ENCODE results near the gene SETD1B.
"Not testable (repeated sequence)": the region's sequence is repeated elsewhere in the genome, so short reads cannot be mapped to it uniquely, and the experiment has no call there.

Gene SETD1B

GRCh38 chr12:121843236-121843982 lies 39.6 kb downstream of the SETD1B start:
- DNase-seq (ENCODE audit: extremely low spot score, insufficient read length, low read depth) (no peak), FAIRE-seq (no peak)

GRCh38 chr12:121845701-121846100 lies 41.9 kb downstream of the SETD1B start:
- DNase-seq (ENCODE audit: extremely low spot score, insufficient read length, low read depth) (no peak), FAIRE-seq (no peak)

GRCh38 chr12:121849211-121849610 lies 45.4 kb downstream of the SETD1B start:
- no peak for FAIRE-seq
- no peak for DNase-seq (ENCODE audit: extremely low spot score, insufficient read length, low read depth)

DNA sequence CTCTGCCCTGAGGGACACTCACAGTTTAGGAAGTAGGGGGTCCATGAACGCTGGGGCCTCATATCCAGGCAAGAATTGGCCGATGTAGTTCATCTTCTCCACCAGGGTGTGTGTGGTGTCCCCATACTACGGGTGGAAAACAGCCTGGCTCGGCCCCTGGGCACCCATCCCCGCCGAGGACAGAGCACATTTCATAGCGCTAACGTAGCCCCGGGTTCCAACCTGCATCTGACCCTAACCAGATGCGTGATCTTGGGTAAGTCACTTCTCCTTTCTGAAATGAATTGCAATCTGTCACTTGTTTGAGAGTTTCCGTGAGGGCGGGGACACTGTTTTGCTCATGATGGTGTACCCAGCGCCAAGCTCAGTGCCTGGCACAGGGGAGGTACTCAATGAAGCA lies 45.9 kb downstream of the SETD1B start:
- no peak for DNase-seq (ENCODE audit: extremely low spot score, insufficient read length, low read depth)
- FAIRE-seq: no peak

DNA sequence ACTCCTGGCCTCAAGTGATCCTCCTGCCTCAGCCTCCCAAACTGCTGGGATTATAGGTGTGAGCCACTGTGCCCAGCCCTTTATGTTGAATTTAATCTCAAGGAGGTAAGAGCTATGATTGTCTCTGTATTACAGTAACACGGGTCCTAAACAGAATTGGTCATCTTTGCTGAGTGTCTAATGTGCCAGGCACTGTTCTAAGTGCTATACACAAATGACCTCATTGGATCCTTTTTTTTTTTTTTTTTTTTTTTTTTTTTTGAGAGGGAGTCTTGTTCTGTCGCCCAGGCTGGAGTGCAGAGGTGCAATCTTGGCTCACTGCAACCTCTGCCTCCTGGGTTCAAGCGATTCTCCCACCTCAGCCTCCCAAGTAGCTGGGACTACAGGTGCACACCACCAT lies 48.6 kb downstream of the SETD1B start:
- DNase-seq (ENCODE audit: extremely low spot score, insufficient read length, low read depth); FAIRE-seq: not testable (repeated sequence)

- no peak for FAIRE-seq
- DNase-seq (ENCODE audit: extremely low spot score, insufficient read length, low read depth): no peak
Measured at GRCh38 chr12:121857322-121858246, 53.8 kb downstream of the SETD1B start.

GRCh38 chr12:121858318-121858661 lies 54.5 kb downstream of the SETD1B start:
- no peak for DNase-seq (ENCODE audit: extremely low spot score, insufficient read length, low read depth)
- FAIRE-seq: no peak

- DNase-seq (ENCODE audit: extremely low spot score, insufficient read length, low read depth): no peak
- no peak for FAIRE-seq
Measured at GRCh38 chr12:121858662-121859572, 55.1 kb downstream of the SETD1B start, which contains the start of gene HPD. HPD (minus strand) TSS chr12:121858859; CDS start chr12:121858823, 36 bp downstream.

DNA sequence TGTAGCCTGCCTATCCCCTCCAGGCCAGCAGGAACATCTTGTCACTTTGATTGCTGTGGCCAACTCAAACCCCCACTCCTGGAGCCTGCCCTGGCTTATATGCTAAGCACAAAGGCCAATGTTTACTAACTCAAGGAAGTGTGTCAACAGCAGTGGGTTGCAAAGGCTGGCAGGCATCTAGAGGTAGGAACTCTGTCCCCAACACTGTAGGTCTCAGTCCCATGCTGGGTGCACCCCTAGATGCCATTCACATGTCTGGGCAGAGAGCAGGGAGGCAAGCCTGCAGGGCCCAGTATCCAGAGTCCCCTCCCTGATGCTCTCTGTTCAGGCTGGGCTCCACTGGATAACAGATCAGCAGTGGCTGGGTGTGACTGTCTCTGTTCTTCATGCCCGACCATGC lies 56.4 kb downstream of the SETD1B start:
- no peak for DNase-seq (ENCODE audit: extremely low spot score, insufficient read length, low read depth)
- FAIRE-seq: no peak

- not testable (repeated sequence) for DNase-seq (ENCODE audit: extremely low spot score, insufficient read length, low read depth); FAIRE-seq
Measured at GRCh38 chr12:121860699-121861098, 56.9 kb downstream of the SETD1B start.

- no peak for FAIRE-seq
- no peak for DNase-seq (ENCODE audit: extremely low spot score, insufficient read length, low read depth)
Measured at GRCh38 chr12:121861636-121862254, 57.9 kb downstream of the SETD1B start.

- FAIRE-seq: no peak
- no peak for DNase-seq (ENCODE audit: extremely low spot score, insufficient read length, low read depth)
Measured at GRCh38 chr12:121866331-121866730, 62.5 kb downstream of the SETD1B start.

DNA sequence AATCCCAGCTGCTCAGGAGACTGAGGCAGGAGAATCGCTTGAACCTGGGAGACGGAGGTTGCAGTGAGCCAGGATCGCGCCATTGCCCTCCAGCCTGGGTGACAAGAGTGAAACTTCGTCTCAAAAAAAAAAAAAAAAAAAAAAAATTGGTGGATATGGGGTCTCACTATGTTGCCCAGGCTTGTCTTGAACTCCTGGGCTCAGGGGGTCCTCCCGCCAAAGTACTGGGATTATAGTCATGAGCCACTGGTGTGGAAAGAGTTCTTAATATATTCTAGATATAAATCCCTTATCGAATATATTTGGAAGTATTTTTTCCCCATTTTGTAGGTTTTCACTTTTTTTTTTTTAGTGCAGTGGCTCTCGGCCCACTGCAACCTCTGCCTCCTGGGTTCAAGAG lies 65.4 kb downstream of the SETD1B start:
- FAIRE-seq; DNase-seq (ENCODE audit: extremely low spot score, insufficient read length, low read depth): not testable (repeated sequence)

- FAIRE-seq (no peak), DNase-seq (ENCODE audit: extremely low spot score, insufficient read length, low read depth) (no peak)
Measured at GRCh38 chr12:121871467-121871866, 67.7 kb downstream of the SETD1B start.

DNA sequence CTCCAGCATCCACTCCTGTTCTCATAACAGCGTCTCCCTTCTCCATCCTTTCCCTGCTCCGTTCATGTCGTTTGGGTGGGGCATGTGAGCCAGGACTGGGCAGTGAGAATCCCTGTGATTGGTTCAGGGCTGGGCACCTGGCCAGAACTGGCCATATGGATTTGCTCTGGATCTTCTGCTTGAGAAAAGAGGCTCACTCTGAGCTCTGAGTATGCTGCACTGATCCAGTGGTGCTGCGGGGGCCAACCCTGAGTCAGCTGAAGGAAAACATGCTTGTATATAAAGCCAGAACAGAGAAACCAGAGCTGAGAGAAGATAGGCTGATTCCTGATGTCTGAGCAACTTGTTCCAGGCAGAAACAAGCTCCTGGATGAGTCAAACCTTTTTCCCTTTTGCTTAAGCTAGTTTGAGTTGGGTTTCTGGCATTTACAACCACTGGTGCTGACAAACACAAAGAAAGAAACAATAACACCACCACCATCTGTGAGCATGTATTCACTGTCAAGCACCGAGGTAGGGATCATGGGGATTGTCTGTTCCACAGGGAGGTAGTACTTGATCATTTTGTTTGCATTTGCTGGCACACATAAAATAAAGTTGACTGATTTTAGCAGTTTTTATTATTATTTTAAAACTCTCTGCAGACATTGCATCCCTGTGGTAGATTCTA lies 68.9 kb downstream of the SETD1B start:
- FAIRE-seq (no peak), DNase-seq (ENCODE audit: extremely low spot score, insufficient read length, low read depth) (no peak)

DNA sequence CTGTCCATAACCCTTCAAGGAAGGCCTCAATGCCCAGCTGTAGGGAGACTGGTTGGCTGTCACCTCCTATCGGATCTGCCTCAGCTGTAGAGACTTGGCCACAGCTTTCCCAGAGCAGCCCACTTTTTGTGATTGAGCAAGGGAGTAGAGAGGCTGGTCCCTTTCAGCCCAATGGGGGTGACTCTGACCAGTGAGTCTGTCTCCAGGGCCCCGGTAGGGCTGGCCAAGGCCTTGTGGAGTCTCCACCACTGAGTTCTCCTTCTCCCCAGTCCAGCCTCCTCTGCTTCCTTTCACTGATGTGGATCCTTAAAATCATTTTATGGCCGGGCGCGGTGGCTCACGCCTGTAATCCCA lies 69.4 kb downstream of the SETD1B start:
- FAIRE-seq: no peak
- no peak for DNase-seq (ENCODE audit: extremely low spot score, insufficient read length, low read depth)

- no peak for FAIRE-seq
- no peak for DNase-seq (ENCODE audit: extremely low spot score, insufficient read length, low read depth)
Measured at GRCh38 chr12:121874071-121874470, 70.3 kb downstream of the SETD1B start.

DNA sequence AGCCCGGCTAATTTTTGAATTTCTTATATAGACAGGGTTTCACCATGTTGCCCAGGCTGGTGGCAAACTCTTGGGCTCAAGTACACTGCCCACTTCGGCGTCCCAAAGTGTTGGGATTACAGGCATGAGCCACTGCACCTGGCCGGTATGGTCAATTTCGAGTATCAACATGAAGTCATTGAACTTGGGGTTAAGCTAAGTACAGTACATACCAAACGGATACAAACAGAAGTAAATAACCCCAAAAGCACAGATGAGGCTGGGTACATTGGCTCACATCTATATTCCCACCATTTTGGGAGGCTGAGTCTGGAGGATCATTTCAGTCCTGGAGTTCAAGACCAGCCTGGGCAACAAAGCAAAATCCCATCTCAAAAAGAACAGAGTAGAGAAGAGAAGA lies 71.8 kb downstream of the SETD1B start:
- no peak for FAIRE-seq
- no peak for DNase-seq (ENCODE audit: extremely low spot score, insufficient read length, low read depth)

DNA sequence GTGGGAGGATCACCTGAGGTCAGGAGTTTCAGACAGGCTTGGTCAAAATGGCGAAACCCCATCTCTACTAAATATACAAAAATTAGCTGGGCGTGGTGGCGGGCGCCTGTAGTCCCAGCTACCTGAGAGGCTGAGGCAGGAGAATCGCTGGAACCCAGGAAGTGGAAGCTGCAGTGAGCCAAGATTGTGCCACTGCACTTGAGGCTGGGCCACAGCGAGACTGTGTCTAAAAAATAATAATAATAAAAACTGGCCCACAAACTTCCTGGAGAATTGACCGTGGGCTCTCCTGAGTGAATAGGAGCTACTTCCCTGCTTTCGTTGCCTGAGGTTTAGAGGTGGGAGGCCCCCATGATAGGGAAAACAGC lies 72.3 kb downstream of the SETD1B start:
- not testable (repeated sequence) for FAIRE-seq; DNase-seq (ENCODE audit: extremely low spot score, insufficient read length, low read depth)

All from GM18507 (cell line).